Stimulated activated CD8-positive, alpha-beta memory T cell treated with anti-CD3 and anti-CD28 coated beads, Interleukin-15, amount 100 ng/mL, for 48 hours (primary cell): ENCODE measurements around the gene HHIPL2.
"Not testable (repeated sequence)": the region's sequence is repeated elsewhere in the genome, so short reads cannot be mapped to it uniquely, and the experiment has no call there.

Experiments
- DNase-seq, 2 donors: peaks; one replicate each; pipeline ENCODE4 v3.0.0-alpha.2; 2020; ENCODE audit warnings: low read depth in 2 of 2

Gene HHIPL2

DNA sequence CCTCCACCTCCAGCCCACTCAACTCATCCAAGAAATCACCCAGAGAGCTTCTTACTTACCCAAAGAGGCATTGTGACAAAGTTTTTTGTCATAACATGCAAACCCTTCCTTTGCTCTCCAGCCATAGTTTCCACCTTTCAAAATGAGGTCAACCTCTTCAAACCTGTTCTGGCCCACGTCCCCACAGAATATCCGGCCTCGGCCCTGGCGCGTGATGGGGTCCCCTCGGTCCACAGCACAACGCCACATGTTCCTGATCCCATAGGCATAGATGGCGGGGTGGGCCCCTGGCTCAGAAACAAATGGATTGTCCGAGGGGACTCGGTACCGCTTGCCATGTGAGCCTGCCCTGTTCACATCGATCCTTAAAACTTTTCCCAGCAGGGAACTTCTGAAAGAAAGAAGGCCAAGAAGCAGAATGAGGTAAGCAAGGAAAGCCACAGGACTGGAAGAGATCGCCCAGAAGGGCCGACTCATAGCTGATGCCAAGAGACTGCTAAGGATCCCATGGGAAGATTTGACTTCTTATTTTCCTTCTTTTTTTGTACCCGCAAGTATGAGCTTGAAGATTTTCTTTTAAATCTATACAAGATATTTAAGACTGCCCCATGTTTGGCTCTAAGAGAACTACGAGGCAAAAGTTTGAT is 7.8 kb downstream of the HHIPL2 start:
- DNase-seq: no peak

DNA sequence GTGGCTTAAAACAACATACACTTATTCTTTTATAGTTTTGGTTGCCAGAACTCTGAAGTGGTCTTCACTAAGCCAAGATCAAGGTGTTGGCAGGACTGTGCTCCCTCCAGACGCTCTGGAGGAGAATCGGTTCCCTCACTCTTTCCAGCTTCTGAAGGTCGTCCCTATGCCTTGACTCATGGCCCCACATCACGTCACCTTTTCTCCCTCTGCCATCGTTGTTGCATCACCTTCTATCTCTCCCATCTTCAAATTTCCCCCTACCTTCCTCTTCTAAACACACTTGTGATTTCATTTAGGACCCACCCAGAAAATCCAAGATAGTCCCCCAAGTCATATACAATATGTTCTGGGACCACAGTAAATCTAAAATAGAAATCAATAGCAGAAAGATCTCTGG is 12.4 kb downstream of the HHIPL2 start:
- DNase-seq: no peak

DNA sequence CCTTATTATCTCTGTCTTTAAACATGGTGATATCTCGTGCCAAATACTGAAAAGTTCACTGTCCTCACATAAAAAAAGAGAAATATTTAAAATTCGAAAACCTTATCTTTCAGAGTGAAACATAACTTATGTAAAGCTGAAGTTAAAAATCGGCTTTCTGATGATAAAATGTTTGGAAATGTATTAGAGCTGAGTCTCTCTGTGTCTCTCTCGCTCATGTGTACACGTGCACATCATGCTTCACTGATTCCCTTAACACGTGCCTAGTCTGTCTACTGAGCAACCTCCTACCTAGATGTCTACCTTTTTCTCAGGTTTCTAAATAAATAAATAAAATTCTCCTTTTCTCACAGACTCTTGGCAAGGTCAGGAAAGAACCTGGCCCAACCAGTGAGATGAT is 17.1 kb downstream of the HHIPL2 start:
- no peak for DNase-seq

DNA sequence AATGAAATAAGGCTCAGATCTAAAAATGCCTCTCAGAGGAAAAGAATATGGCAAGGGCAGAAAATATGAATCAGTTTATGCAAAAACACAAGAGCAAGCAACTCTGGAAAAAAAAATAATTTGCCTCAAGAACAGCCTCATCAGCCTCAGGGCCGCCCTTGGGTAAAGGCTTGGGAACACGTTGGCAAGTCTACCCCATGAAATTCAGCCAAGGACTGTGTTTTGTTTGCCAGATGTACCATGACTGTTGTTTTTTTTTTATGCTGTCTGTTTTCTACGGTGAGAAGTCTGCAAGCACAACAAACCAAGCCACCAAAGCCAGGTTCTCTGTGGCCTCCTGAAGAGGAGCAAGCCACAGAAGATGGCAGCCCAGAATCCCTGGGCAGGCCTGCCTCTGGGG is 18.0 kb downstream of the HHIPL2 start:
- no peak for DNase-seq

DNA sequence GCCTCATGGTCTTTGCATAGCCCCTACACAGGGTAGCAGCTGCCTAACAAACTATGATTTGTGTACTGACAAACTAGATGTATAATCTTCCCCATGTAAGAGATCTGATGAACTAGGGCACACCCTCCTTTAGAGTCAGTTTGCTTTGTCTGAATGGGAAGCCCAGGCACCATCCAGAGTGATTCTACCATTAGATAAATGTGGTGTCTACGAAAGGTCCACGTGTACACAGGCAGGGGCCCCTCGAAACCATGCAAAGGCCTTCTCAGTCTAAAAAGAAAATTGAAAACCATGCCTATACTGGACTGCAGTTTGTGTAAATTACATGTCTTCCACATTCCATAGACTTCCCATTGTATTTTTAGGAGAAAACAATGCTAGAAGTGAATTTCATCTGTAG is 18.7 kb downstream of the HHIPL2 start:
- no peak for DNase-seq

DNA sequence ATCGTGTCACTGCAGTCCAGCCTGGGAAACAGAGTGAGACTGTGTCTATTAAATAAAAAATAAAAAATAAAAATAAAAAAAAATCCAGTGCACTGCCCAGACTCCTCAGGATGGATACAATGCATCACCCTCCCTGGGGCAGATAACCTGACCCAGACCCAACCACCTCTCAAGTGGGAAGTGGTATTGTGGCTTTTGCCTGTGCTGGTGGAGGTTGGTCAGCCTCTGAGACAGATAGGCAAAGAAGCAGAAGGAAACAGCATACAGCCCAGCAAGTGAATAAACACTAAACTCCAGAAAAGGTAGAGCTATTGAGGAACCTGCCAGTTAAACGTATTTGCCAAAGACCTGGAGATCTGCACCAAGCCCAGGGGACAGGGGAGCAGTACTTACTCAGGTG is 22.0 kb downstream of the HHIPL2 start:
- DNase-seq: no peak

DNA sequence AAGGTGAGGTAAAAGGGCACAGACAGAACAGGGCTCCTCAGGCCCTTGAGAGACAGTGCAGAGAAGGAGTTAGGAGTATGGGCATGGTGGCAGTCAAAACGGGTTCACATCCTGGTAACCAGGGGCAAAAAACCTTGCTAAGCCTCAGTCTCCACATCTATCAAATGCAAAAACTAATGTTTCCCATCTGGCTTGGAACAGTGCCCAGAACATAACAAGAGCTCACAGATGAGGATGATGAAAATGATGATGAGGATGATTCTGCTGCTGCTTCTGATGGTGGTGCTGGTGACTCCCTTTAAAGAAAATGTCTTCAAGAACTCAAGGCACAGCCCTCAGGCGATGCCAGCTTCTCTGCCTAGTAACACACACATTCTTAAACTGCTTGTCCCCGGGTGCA is 24.1 kb downstream of the HHIPL2 start:
- DNase-seq: no peak

DNA sequence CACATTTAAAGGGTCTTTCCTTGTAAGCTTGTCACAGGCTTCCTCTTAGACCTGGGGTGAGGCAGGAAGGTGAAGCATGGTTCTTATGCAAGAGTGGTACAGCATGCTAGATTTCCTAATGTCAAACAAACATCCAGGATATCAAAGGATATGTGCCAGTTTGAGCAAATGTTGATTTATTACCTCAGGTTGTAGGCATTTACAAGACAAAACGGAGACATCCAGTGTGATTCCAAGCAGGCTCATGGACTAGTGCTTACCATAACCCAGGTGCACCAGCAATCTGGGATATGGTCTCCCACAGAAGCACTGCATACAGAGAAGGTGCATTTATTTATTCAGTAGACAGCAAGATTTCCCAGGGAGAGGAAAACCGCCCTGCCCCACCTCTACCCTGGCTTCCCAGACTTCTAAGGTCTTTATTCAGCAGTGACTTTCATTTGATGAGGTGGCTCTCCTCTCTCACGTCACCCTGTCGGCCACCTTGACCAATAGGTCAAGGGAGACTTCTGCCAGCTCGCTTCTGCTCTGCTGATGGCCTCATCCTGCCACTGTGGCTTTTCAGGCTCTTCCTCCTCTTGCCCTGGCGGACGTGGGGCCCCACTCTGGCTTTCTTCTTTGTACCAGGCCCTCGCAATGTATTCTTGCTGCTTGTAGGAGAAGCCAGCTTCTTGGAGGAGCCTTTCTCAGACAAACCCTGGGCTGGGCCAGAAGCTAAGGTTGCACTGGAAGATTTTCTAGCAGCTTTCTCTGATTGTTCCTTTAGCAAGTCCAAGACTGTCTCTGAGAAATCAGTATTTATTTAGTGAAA is 25.6 kb downstream of the HHIPL2 start:
- no peak for DNase-seq

DNA sequence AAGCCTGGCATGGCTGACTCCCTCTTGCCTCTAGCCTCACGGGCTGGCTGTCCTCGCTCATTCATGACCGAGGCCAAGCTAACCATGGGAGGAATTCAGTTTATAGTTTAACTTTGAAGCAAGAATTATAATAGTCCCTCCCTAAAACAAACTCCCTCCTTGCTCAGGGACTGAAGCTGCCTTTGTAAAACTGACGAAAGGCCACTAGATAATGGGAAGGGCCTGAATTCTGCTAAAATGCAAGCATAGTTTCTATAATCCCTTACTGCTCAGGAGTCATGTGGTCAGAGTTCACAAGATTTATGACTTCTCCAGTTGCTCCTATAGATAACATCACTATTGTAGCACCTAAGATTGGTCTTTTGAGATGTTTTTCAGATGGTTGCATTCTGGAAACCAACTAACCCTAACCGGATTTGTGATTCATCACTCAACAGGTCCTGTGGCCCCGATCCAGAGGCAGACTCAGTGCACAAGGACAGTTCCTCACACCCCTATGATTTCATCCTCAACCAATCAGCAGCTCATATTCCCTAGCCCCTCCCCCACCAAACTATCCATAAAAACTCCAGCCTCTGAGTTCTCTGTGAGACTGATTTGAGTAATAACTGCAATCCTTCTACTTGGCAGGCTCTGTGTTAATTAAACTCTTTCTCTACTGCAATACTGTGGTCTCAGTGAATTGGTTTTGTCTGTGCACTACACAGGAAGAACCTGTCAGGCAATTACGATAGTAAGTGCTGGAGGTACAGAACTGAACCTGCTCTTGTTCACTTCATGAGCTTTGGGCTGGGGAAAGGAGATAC is 26.4 kb downstream of the HHIPL2 start:
- DNase-seq: no peak

DNA sequence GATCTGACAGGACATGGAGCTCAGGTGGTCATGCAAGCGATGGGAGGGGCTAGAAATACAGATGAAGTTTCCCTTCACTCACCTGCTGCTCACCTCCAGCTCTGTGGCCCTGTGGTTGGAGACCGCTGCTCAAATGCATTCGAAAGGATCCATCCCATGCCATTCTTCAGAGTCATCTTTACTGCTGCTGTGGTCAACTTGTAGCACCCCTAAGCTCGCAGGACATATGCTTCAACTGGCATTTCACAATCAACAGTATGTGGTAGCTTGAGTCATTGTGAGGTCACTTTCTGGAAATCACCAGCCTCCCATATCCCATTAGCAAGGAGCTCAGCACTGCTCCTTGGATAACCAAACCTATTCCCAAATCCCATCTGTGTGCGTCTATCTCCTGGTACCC is 58.4 kb downstream of the HHIPL2 start:
- DNase-seq: not testable (repeated sequence)

DNA sequence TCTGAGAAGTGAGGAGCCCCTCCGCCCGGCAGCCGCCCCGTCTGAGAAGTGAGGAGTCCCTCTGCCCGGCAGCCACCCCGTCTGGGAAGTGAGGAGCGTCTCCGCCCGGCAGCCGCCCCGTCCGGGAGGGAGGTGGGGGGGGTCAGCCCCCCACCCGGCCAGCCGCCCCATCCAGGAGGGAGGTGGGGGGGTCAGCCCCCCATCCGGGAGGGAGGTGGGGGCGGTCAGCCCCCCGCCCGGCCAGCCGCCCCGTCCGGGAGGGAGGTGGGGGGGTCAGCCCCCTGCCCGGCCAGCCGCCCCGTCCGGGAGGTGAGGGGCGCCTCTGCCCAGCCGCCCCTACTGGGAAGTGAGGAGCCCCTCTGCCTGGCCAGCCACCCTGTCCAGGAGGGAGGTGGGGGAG is 60.1 kb downstream of the HHIPL2 start:
- not testable (repeated sequence) for DNase-seq

DNA sequence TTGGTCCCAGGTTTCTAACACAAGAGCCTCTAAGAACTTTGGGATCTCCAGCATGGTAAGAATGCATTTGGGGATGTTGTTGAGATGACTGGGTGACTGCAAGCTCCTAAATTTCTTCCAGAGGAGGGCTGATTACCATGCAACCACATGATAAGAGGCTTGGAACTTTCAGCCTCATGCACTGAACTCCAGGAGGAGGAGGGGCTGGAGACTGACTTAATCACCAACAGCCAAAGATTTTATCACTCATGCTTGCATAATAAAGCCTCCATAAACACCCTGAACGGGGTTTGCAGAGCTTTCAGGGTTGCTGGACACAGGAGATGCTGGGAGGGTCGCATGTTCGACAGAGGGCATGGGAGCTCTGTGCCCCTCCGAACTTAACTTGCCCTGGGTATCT is 63.9 kb downstream of the HHIPL2 start:
- DNase-seq: not testable (repeated sequence)

DNA sequence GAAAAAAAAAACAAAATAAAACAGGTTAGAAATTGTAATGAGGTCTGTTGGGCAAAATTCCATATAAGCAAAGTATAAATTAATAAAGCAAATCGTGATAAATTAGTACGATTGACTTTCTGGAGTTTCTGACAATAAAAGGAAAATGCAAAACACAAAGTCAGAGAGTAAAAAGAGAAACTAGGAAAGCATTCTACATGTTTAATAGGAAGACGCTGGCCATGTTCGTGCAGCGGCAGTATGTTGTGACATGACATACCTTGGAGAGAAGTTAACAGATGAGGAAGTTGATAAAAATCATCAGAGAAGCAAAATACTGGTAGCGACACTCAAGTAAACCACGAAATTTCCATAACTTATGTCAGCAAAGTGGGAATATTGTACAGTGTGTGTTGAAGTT is 68.3 kb downstream of the HHIPL2 start:
- not testable (repeated sequence) for DNase-seq

DNA sequence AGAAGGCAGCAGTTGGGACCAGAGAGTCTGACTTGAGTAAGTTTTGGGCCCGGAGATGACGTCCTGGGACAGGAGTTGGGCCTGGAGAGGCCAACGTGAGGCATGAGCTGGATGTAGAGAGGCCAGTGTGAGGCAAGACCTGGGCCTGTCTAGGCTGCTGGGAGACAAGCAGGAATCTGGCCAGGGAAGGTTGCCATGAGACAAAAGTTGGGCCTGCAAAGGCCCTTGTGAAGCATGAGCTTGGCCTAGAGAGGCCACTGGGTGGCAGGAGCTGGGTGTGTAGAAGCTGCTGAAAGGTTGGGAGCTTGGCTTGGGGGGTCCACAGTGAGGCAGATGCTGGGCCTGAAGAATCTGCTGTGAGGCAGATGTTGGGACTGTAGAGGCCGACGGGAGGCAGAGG is 71.5 kb downstream of the HHIPL2 start:
- not testable (repeated sequence) for DNase-seq

DNA sequence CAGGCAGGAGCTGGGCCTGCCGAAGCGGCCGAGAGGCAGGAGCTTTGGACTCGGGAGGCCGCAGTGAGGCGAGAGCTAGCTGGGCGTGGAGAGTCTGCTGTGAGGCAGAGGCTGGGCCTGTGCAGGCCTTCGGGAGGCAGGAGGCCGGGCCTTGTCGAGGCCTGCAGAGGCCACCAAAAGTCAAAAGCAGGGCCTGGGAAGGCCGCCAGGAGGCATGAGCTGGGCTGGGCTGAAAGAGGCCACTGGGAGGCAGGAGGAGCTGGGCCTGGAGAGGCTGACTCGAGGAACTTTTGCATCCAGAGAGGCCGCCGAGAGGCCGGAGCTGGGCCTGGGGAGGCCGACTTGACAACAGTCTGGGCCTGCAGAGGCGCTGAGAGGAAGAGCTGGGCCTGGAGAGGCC is 74.2 kb downstream of the HHIPL2 start:
- DNase-seq: not testable (repeated sequence)

DNA sequence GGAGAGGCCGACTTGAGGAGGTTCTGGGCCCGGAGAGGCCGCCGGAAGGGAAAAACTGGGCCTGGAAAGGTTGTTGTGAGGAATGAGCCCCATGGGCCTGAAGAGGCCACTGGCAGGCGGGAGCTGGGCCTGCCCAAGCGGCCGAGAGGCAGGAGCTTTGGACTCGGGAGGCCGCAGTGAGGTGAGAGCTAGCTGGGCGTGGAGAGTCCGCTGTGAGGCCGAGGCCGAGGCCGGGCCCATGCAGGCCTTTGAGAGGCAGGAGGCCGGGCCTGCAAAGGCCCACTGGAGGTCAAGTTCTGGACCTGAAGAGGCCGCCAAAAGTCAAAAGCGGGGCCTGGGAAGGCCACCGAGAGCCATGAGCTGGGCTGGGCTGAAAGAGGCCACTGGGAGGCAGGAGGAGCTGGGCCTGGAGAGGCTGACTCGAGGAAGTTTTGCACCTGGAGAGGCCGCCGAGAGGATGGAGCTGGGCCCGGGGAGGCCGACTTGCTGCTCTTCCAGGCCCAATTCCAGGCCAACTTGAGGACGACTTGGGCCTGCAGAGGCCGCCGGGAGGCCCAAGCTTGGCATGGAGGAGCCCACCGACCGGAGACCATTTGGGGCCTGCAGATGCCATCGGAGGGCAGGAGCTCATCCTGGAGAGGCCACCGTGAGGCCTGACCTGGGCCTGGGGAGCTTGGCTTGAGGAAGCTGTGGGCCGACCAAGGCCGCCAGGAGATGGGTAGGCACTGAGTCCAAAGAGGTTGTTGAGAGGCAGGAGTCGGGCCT is 74.9 kb downstream of the HHIPL2 start:
- DNase-seq: not testable (repeated sequence)
